Heart left ventricle (tissue), 16 donors: ENCODE measurements around the gene TAC3. TPM values are rescaled to one million over a fixed set of nuclear protein-coding genes. Genes with fewer than 3 reads are reported as not detected.

Experiments used
- ATAC-seq, 4 donors: fragments of 200-7000 bp; cut with Tn5 transposase; one replicate each; pipeline ENCODE4 v1.9.1; 2020 to 2022; ENCODE audit warnings: moderate library complexity in 4 of 4, mild to moderate bottlenecking in 3 of 4, moderate number of reproducible peaks in 1 of 4
- DNase-seq, 5 donors: peaks; one replicate each; pipeline ENCODE4 v3.0.0-alpha.2; 2020
- H3K27ac ChIP-seq, 12 donors: fragments of 200-600 bp; sonication (generic) in 4 of 12; one replicate each; pipeline versions ENCODE4 v1.5.0 to v1.8.0; 2016 to 2022; ENCODE audit warnings: mild to moderate bottlenecking in 2 of 12
- H3K27me3 ChIP-seq, 9 donors: fragments of 200-600 bp; sonication (generic) in 2 of 9; one replicate each; pipeline versions ENCODE4 v1.5.1 to v1.8.0; 2016 to 2022; ENCODE audit warnings: mild to moderate bottlenecking in 3 of 9
- H3K36me3 ChIP-seq, 9 donors: fragments of 200-600 bp; sonication (generic) in 2 of 9; one replicate each; pipeline versions ENCODE4 v1.5.0 to v1.8.0; 2018 to 2022; ENCODE audit warnings: mild to moderate bottlenecking in 2 of 9
- H3K4me1 ChIP-seq, 12 donors: fragments of 200-600 bp; sonication (generic) in 4 of 12; one replicate each; pipeline versions ENCODE4 v1.5.0 to v1.8.0; 2016 to 2022; ENCODE audit warnings: mild to moderate bottlenecking in 3 of 12
- H3K4me3 ChIP-seq, 12 donors: fragments of 200-600 bp; sonication (generic) in 4 of 12; one replicate each; pipeline versions ENCODE4 v1.5.0 to v1.8.0; 2017 to 2022; ENCODE audit warnings: mild to moderate bottlenecking in 9 of 12, moderate library complexity in 4 of 12
- H3K9me3 ChIP-seq, 12 donors: fragments of 200-600 bp; sonication (generic) in 4 of 12; one replicate each; pipeline versions ENCODE4 v1.5.0 to v1.8.0; 2016 to 2022; ENCODE audit warnings: mild to moderate bottlenecking in 1 of 12
- CTCF ChIP-seq, 12 donors: fragments of 200-600 bp; sonication (generic) in 4 of 12; IDR thresholded peaks; one replicate each; pipeline versions ENCODE4 v1.5.0 to v1.8.0; 2018 to 2022; ENCODE audit warnings: antibody characterized with exemption in 12 of 12, mild to moderate bottlenecking in 5 of 12
- POLR2A ChIP-seq, 2 donors: fragments of 450-650 bp; IDR thresholded peaks; one replicate each; pipeline ENCODE4 v1.6.1; 2017; ENCODE audit warnings: antibody characterized with exemption in 2 of 2, mild to moderate bottlenecking in 2 of 2, moderate library complexity in 2 of 2
- WGBS, 4 donors: extraction: QIAGEN DNeasy Blood & Tissue Kit in 2 of 4; methylation state at CpG; one replicate each; pipeline versions ENCODE4 v1.1.5 to v1.1.7; 2013 to 2018; 5-methylcytosine and 5-hydroxymethylcytosine counted together
- intact Hi-C, 10 donors: fragments of 100-400 bp; cut with DNase I; formaldehyde crosslinking; loops; one replicate each; pipeline versions ENCODE4 v1.11.1 to v1.14.2; 2022
- polyA plus RNA-seq, 2 donors: library from polyadenylated mRNA; stranded (reverse); fragments of 200-250 nt; gene quantifications; one replicate each; pipeline ENCODE4 v1.2.3, GENCODE V29; 2013
- total RNA-seq, 9 donors: library from RNA; depleted of rRNA in 2 of 9; stranded (reverse); fragments of >200 nt in 2 of 9; fragmentation: NEBNext Ultra II Directional in 3 of 9; extraction: Animal tissue kit (Norgen Biotek cat#: 25700) in 3 of 9; gene quantifications; one replicate each; pipeline versions ENCODE4 v1.1.0 to v1.2.4, GENCODE V29; 2016 to 2023
- donor health status: ischemic (EF 13 %, LVEDD 7.1; RV severe dilation, severe dysfunction).
- donor health status: healthy with polysubstance abuse.
- donor health status: DM: no; HTN: yes; CAD: no.
- donor health status: DM: no; HTN: no; CAD: no.
- donor health status: ischemic (EF 25% LVEDD 6.9; RV normal size, moderate dysfunction).
- donor health status: ischemic (EF 25% LVEDD 5.7; RV mildly dilated, moderate dysfunction).
- donor health status: healthy.
- donor health status: DM: yes; HTN: yes; CAD: no.
- donor health status: ischemic (EF 35%, LVEDD 5.7; RV mildly dilated, moderate dysfunction).
- donor health status: nonischemic (EF 11% LVEDD 7.7; RV severe dilation, severe dysfunction).
- donor health status: DM: yes; HTN: yes; CAD: no.
- donor health status: PGD.
- donor health status: ischemic (EF 29% LVEDD 5.4; RV normal size, mild dysfunction).
- donor health status: nonischemic (EF 23%, LVEDD 6.1; RV moderate dilation, normal function).

TAC3 gene
- total and polyA plus RNA-seq, 11 donors = not detected

GRCh38 chr12:57008178-57008577 is 8.2 kb downstream of the TAC3 start:
- H3K4me3 ChIP-seq = no peak overlapping the region
- peaks cover 0 to 26% (median 14%) of the 10 kb centered on the region in 12 donors for H3K4me1 ChIP-seq
- H3K27me3 ChIP-seq = peaks cover 0 to 4% (median 0%) of the 10 kb centered on the region in 9 donors
- H3K9me3 ChIP-seq = no peaks in the 10 kb centered on the region
- H3K27ac ChIP-seq = no peak overlapping the region
- intact Hi-C loops = loop anchor here in 8 of 10 donors (1.0 to 10.0 kb wide), 8 partner anchors 54 to 251 kb away; partner anchors contain the start of gene STAT6 (in 5 of the 8)
- ATAC-seq (peak in 1 of 4 donors; percentile 31), DNase-seq (no peak)
- no peak for TF ChIP-seq POLR2A (IDR thresholded peaks at IDR 0.05)
- peak; percentile 25 to 64 (median 40) for TF ChIP-seq CTCF (IDR thresholded peaks at IDR 0.05)
- peaks cover 0 to 18% (median 15%) of the 10 kb centered on the region in 9 donors for H3K36me3 ChIP-seq

GRCh38 chr12:57006809-57007475 is 9.4 kb downstream of the TAC3 start:
- no peaks in the 10 kb centered on the region for H3K27me3 ChIP-seq
- H3K9me3 ChIP-seq = no peaks in the 10 kb centered on the region
- H3K36me3 ChIP-seq = peaks cover 0 to 30% (median 28%) of the 10 kb centered on the region in 9 donors
- H3K27ac ChIP-seq = peak overlapping the region in 8 of 12 donors; percentile 18 to 88 (median 55)
- DNase-seq (no peak), ATAC-seq (peak in 1 of 4 donors; percentile 6)
- intact Hi-C loops = loop anchor here in 8 of 10 donors (2.0 to 10.0 kb wide), 6 partner anchors 55 to 250 kb away; partner anchors contain the start of gene STAT6 (in 4 of the 8)
- H3K4me3 ChIP-seq = peak overlapping the region in 10 of 12 donors; percentile 41 to 100 (median 96)
- TF ChIP-seq CTCF (IDR thresholded peaks at IDR 0.05) (peak in 3 of 12 donors; percentile 3 to 17 (median 8)), POLR2A (IDR thresholded peaks at IDR 0.05) (no peak)
- H3K4me1 ChIP-seq = peaks cover 0 to 27% (median 15%) of the 10 kb centered on the region in 12 donors
- 63 to 66% (median 64%) methylated on average over 10 of the region's 10 CpGs for WGBS, 4 donors

- no peaks in the 10 kb centered on the region for H3K9me3 ChIP-seq
- intact Hi-C loops = loop anchor here in 8 of 10 donors (2.0 to 10.0 kb wide), 6 partner anchors 56 to 249 kb away; partner anchors contain the start of gene STAT6 (in 4 of the 8)
- peaks cover 0 to 38% (median 33%) of the 10 kb centered on the region in 9 donors for H3K36me3 ChIP-seq
- H3K27ac ChIP-seq = peak within 1 kb of the TSS; percentile 19 to 92 (median 84)
- 0 to 1% (median 0%) methylated on average over 15 to 94 of the region's 94 CpGs for WGBS, 4 donors
- H3K27me3 ChIP-seq = no peaks in the 10 kb centered on the region
- H3K4me1 ChIP-seq = peaks cover 0 to 30% (median 23%) of the 10 kb centered on the region in 12 donors
- H3K4me3 ChIP-seq = peak within 1 kb of the TSS; percentile 83 to 100 (median 96)
- peak; percentile 58 to 84 (median 68) for DNase-seq
- no peak for TF ChIP-seq POLR2A (IDR thresholded peaks at IDR 0.05)
- TF ChIP-seq CTCF (IDR thresholded peaks at IDR 0.05) = peak; percentile 40 to 76 (median 66)
- ATAC-seq = peak; percentile 52 to 89 (median 76)
These were observed 10.1 kb downstream of the TAC3 start, which contains the start of gene ZBTB39 for GRCh38 chr12:57005980-57006808. ZBTB39 (minus strand) TSS chr12:57006546; CDS start chr12:57004917, 1,629 bp downstream.
